Dermis blood vessel endothelial cell (primary cell): ENCODE data around the gene PRPF40B. TPM values are rescaled to one million over a fixed set of nuclear protein-coding genes. Genes with fewer than 3 reads are reported as not detected.

Experiments used
- DNase-seq: peaks from one replicate; pipeline ENCODE4 v3.0.0; 2010
- total RNA-seq: library from RNA; depleted of rRNA; stranded (reverse); fragments of >200 nt; gene quantifications from 2 replicates; pipeline ENCODE4 v1.2.3, GENCODE V29; 2014

Gene PRPF40B
- total RNA-seq, 1 donor from 2014 or later, result 1.9 TPM

- DNase-seq, result no peak
Measured at GRCh38 chr12:49661746-49662145, 38.4 kb downstream of the PRPF40B start.

DNA sequence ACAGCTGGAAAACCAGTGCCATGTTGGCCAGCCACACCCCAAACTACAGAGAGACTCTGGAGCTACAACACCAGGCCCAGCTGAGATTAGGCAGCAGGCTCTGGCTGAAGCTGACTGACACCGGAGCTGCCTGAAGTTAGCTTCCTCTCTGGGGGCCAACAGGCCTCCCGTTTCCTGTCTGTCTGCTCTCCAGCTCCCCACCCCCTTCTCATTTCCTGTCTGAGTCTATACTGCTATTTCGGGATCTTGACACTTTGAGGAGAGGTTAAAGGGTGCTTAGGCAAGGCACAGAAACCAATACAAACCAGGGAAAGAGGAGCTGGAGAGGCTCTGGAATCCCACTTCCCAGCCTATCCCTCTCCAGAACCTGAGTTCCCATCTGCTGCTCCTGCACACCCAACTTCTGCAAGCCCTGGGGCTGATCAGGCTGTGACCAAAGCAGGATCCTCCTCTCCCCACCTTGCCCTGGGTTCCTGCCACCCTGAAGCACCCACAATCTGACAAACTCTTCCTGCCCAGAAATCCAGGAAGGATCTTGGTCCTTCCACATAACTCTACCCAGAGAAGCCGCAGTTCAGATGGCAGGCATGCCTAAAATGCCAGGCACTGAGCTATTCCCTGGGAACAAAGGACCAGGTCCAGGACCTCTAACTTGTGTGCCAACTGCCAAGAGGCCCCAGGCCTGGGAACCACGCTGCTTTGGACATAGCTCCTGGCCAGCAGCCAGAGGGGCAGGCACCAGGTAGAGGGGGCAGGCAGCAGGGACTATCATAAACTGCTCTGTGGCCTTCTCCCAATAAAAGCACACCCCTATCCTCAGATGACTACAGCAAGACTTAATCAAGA lies 39.9 kb downstream of the PRPF40B start:
- DNase-seq, result peak; percentile 94

DNA sequence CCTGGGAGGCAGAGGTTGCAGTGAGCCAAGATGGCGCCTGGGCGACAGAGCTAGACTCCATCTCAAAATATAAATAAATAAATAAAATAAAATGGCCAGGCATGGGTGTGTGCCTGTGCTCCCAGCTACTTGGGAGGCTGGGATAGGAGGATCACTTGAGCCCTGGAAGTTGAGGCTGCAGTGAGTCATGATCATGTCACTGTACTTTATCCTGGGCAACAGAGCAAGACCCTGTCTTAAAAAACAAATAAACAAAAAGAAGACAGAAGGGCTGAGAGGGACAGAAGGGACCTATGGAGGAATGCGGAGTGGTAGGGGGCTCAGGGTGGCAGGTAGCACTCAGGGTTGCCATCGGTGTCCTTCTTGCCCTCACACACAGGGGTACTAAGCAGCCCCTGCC lies 40.8 kb downstream of the PRPF40B start:
- DNase-seq, result no peak

DNA sequence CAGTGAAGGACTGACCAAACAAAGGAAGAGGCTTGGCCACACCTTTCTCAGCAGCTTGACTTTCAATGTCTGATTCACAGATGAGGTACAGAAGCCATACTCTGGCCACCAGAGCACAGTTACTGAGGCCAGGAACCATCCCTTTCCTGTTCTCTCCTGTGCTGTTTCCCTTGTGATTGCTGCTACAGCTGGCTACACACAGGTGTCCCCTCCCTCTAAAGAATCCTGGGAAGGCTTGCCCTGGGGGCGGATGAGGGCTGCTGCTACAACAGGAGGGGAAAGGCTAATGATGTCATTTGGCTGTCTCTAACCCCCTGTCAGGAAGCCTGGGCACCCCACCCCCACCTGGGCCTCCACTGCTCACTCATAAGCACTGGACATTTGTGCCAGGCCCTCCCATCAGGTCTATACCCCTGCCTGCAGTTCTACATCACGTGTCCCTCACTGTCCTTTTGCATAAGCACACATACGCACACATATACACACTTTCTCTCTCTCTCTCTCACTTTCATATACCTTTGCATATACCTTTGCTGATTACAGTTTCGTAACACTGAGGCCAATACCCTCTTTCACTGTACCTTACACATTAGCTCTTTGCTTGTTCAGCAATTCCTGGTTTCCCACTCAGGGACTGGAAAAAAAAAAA lies 41.4 kb downstream of the PRPF40B start:
- DNase-seq, result peak; percentile 96

GRCh38 chr12:49665384-49665783 lies 42.0 kb downstream of the PRPF40B start:
- DNase-seq, result no peak

DNA sequence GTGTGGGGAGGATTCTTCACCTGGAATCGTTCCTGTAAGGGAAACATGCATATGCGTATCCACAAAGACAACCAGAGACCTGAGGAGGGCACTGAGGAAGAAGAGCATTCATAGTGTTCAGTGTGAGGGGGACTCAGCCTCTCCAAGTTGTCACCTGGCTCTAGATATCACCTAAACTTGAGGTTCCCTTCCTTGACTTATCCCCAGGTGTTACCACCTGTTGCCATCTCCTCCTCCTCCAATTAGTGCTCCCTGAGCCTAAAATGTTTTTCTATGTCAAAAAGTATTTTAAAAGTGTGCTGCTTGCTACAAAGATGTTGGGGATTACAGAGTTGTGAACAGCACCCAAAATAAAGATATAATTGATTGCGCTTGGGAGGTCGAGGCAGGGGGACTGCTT lies 42.8 kb downstream of the PRPF40B start:
- no peak for DNase-seq

GRCh38 chr12:49667325-49668090 lies 44.1 kb downstream of the PRPF40B start:
- no peak for DNase-seq

GRCh38 chr12:49669796-49670195 lies 46.4 kb downstream of the PRPF40B start:
- no peak for DNase-seq

- peak; percentile 50 for DNase-seq
Measured at GRCh38 chr12:49671031-49671765, 47.8 kb downstream of the PRPF40B start.

GRCh38 chr12:49672301-49673217 lies 49.2 kb downstream of the PRPF40B start:
- peak; percentile 35 for DNase-seq

DNA sequence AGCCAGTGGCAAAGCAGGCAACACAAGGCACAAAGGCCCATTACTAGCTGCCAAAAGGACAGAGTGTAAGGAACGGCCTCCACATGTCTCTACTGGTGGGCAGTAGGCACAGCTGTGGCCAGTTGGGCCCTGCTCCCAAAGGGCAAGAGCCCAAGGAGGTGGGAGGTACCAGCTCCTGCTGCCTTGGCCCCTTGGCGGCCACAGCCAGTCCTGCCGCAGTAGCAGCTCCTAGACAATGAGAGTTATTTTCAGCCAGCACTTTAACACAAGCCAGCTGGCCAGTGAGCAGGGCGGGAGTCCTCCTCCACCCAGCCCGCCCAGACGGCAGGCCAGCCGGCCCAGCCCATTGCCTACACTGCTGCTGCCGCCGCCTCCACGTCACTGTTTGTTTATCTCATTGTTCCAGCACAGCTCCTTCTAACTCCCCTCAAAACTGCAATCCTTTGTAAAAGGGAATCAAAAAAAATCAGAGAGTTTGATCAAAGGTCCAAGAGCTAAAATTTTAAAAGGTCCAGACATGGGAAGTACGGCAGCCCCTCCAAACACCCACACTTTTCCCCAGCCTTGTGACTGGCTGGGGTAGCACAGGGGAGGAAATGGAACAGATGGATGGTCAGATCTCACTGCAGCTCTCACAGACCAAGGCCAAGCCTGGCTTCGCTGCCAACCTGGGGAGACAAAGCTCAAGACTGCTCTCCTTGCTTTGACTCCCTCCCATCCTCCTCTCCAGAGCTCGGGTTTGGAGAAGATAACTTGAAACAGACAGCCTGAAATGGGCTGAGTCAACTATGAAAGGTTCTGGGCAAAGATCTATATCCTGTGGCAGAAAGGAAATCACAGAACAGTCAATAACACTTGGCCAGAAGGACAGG lies 50.3 kb downstream of the PRPF40B start:
- DNase-seq, result peak; percentile 97

GRCh38 chr12:49674318-49674981 lies 51.1 kb downstream of the PRPF40B start:
- DNase-seq, result peak; percentile 12

- no peak for DNase-seq
Measured at GRCh38 chr12:49675137-49675536, 51.8 kb downstream of the PRPF40B start.

DNA sequence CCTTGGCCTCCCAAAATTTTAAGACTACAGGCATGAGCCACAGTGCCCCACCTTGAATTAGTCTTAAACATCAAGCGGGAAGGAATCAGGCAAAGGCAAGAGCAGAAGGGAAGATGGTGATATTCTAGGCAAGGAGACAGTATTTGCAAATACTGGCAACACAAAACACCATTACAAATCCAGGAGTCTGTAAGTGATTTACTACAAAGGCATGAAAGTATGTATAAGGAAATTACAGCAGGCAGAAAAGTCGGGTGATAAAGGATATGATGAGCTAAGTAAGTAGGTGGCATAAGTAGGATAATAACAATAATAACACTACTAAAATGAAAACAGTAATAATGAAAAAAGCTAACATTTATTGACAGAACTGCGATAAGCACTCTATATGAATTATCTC lies 55.4 kb downstream of the PRPF40B start:
- no peak for DNase-seq

DNA sequence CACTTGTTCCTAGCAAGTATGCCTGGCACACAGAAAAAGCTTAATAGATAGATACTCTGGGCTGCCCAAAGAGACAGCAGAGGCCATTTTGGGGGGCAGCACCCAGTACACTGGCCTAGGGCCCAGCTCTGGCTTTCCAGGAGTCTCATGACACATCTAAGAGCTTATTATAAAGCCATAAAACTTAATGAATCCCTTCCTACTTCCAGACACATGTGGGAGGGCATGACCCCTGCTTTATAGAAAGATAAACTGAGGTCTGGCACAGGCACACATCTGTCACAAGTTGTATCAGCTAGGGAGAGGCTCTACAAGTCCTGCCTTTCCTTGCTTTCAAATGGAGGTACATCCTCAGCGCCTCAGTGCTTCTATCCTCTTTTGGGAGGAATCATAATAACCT lies 56.7 kb downstream of the PRPF40B start:
- no peak for DNase-seq

DNA sequence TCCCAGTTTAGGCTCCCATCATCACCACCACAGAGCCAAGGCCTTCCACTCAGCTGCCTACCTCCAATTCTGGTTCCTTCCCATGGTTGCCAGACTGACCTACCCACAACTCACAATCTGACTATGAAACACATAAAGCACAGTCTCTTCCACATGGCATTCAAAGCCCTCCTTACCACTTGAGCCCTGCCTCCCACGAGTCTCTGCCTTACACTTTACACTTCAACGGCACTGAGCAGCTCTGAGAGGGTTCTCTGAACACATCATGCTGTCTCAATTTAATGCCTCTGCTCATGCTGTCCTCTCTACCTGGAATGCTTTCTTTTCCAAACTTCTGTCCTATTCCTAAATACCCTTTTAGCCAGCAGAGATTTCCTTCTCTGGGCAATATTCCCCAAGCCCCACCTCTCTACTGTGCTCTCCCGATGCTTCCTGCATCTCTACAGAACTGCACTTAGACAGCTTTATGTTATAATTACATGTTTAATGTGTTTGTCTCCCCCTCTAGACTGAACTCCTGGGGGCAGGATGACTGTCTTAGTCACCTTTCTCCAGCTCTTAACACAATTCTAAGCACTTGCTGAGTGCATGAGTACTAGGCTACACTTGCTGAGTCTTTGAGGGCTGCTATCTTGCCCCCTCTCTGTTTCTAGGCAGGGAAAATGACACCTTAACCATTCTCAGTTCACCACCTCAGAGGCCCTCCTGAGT lies 60.4 kb downstream of the PRPF40B start:
- DNase-seq, result peak; percentile 26

DNA sequence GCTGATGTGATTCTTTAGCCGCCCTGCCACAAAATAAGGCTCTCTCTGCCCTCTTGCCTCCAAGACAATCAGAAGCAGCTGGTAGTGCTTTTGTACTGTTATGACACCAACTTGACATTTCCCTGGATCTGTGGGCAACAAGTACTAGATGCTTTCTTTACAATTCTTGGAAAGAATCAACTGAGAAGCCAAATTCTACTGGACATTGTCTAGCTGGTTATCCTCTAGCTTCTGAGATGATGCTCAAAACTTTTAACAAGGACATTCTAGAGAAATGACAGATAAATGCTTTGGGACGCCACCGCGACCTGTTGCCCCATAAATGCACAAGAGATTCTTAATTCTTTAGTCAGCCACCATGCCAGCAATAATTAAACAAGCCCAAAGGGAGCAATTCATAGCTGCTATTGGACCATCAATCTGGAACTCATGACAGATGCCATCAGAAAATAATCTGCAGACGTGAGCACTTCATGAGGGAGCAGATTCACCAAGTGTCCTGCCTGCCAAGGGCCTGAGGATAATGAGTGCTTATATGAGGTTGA lies 61.0 kb downstream of the PRPF40B start:
- no peak for DNase-seq

DNA sequence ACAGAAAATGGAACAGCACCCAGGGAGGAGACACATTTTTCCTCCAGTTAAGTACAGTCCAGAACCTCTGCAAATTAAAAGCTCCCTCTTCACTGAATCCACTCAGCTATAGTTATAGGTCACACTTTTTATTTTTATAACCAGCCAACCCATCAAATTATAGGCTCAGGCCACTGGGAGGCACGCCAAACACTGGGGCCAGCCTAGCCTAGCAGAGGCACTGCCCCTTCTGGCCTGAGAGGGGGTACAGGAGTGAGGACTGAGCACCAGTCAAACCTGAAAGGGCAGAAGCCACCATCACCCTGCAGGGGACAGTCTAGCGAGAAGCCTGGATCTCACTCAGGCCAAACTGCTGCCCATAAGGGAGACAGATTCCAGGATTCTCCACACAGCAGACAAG lies 64.6 kb downstream of the PRPF40B start:
- no peak for DNase-seq

DNA sequence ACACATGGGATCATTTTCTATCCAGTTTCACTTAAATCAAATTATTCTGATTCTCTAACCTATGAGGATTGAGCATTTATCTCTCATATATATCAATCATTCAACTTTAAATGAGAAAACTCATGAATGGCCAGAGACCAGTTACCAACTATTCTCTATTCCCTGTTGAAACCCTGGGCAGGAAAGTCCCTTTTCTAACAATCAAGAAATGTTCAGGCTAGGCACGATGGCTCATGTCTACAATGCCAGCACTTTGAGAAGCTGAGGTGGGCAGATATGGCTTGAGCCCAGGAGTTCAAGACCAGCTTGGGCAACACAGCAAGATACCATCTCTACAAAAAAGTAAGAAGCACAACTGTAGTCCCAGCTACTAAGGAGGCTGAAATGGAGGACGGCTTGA lies 65.9 kb downstream of the PRPF40B start:
- DNase-seq, result no peak
